ACHN (cell line): ENCODE data around the gene MRGPRD.

Experiments
- DNase-seq: peaks from one replicate; pipeline ENCODE4 v3.0.0-alpha.2; 2015
- in situ Hi-C: cut with HindIII; loops from 2 replicates; pipeline ENCODE4 v1.10.0; 2017; ENCODE audit warnings: low sequenced_read_pairs, low pct_ligation_motif_present, low pct_unique_long_range_greater_than_20kb

The MRGPRD gene

GRCh38 chr11:68938816-68939582 is 41.8 kb downstream of the MRGPRD start:
- in situ Hi-C loops = no loop called here

GRCh38 chr11:68938088-68938487 is 42.7 kb downstream of the MRGPRD start:
- in situ Hi-C loops = no loop called here
- DNase-seq = no peak

More at GRCh38 chr11:68938816-68939582, 41.8 kb downstream of the MRGPRD start:
- no peak for DNase-seq

- DNase-seq = no peak
- in situ Hi-C loops = no loop called here
Observed at GRCh38 chr11:68936676-68937620, 43.8 kb downstream of the MRGPRD start.

- DNase-seq = no peak
- in situ Hi-C loops = no loop called here
Observed at GRCh38 chr11:68936358-68936636, 44.5 kb downstream of the MRGPRD start.

- DNase-seq = no peak
Observed at GRCh38 chr11:68935516-68936357, 45.0 kb downstream of the MRGPRD start.

GRCh38 chr11:68935066-68935465 is 45.7 kb downstream of the MRGPRD start:
- DNase-seq = no peak
- in situ Hi-C loops = no loop called here

More at GRCh38 chr11:68935516-68936357, 45.0 kb downstream of the MRGPRD start:
- in situ Hi-C loops = no loop called here

GRCh38 chr11:68934666-68935065 is 46.1 kb downstream of the MRGPRD start:
- no peak for DNase-seq
- in situ Hi-C loops = no loop called here

GRCh38 chr11:68934321-68934645 is 46.5 kb downstream of the MRGPRD start:
- in situ Hi-C loops = no loop called here
- DNase-seq = no peak

GRCh38 chr11:68933605-68934320 is 47.0 kb downstream of the MRGPRD start:
- no peak for DNase-seq
- in situ Hi-C loops = no loop called here

GRCh38 chr11:68932933-68933577 is 47.7 kb downstream of the MRGPRD start:
- in situ Hi-C loops = no loop called here
- no peak for DNase-seq

GRCh38 chr11:68932358-68932757 is 48.4 kb downstream of the MRGPRD start:
- in situ Hi-C loops = no loop called here
- DNase-seq = no peak

- DNase-seq = no peak
- in situ Hi-C loops = no loop called here
Observed at GRCh38 chr11:68931911-68932310, 48.9 kb downstream of the MRGPRD start.

GRCh38 chr11:68930991-68931855 is 49.6 kb downstream of the MRGPRD start:
- DNase-seq = no peak
- in situ Hi-C loops = no loop called here
